Spleen (tissue), 11 donors: ENCODE results near the gene LIAS. TPM values are rescaled to one million over a fixed set of nuclear protein-coding genes. Genes with fewer than 3 reads are reported as not detected.
"Not testable (repeated sequence)": the region's sequence is repeated elsewhere in the genome, so short reads cannot be mapped to it uniquely, and the experiment has no call there.

Experiments
- DNase-seq: peaks from one replicate; pipeline ENCODE4 v3.0.0-alpha.2; 2020
- H3K27ac ChIP-seq, 8 donors: fragments of 200-600 bp; sonication (generic) in 7 of 8; 1 replicate in 4 of 8; 2 replicates in 4 of 8; pipeline versions ENCODE4 v1.5.0 to v1.8.0; 2016 to 2021; ENCODE audit warnings: inconsistent platforms in 4 of 8, mild to moderate bottlenecking in 4 of 8, moderate library complexity in 1 of 8
- H3K27me3 ChIP-seq, 7 donors: fragments of 200-600 bp; sonication (generic) in 6 of 7; replicated peaks in 1 of 7; 1 replicate in 4 of 7; 2 replicates in 3 of 7; pipeline versions ENCODE4 v1.5.0 to v1.8.0; 2016 to 2021; ENCODE audit warnings: inconsistent platforms in 3 of 7, mild to moderate bottlenecking in 1 of 7
- H3K36me3 ChIP-seq, 6 donors: fragments of 200-600 bp; sonication (generic) in 5 of 6; 1 replicate in 4 of 6; 2 replicates in 2 of 6; pipeline versions ENCODE4 v1.5.0 to v1.8.0; 2016 to 2021; ENCODE audit warnings: inconsistent platforms in 2 of 6
- H3K4me1 ChIP-seq, 6 donors: fragments of 200-600 bp; sonication (generic) in 5 of 6; 1 replicate in 3 of 6; 2 replicates in 3 of 6; pipeline versions ENCODE4 v1.5.0 to v1.8.0; 2016 to 2021; ENCODE audit warnings: inconsistent platforms in 3 of 6
- H3K4me3 ChIP-seq, 8 donors: fragments of 200-600 bp; sonication (generic) in 7 of 8; 1 replicate in 4 of 8; 2 replicates in 4 of 8; pipeline versions ENCODE4 v1.5.0 to v1.8.0; 2016 to 2021; ENCODE audit warnings: inconsistent platforms in 4 of 8, mild to moderate bottlenecking in 4 of 8, moderate library complexity in 2 of 8
- H3K9me3 ChIP-seq, 8 donors: fragments of 200-600 bp; sonication (generic) in 7 of 8; 1 replicate in 4 of 8; 2 replicates in 4 of 8; pipeline versions ENCODE4 v1.5.0 to v1.8.0; 2016 to 2021; ENCODE audit warnings: inconsistent platforms in 4 of 8
- CTCF ChIP-seq, 11 experiments: fragments of 200-600 bp in 7 of 11; fragments of 450-650 bp in 4 of 11; sonication (generic) in 4 of 11; IDR thresholded peaks in 8 of 11; conservative IDR thresholded peaks in 3 of 11; 1 replicate in 7 of 11; 2 replicates in 4 of 11; pipeline versions ENCODE4 v1.4.0 to v1.8.0; 2016 to 2021; ENCODE audit warnings: antibody characterized with exemption in 11 of 11, inconsistent platforms in 4 of 11, mild to moderate bottlenecking in 1 of 11
- POLR2A ChIP-seq, 3 donors: fragments of 450-650 bp; IDR thresholded peaks; one replicate each; pipeline ENCODE4 v1.5.1; 2017; ENCODE audit warnings: antibody characterized with exemption in 3 of 3, mild to moderate bottlenecking in 1 of 3
- POLR2AphosphoS5 ChIP-seq, 3 donors: sonication (generic); formaldehyde crosslinking; IDR thresholded peaks; one replicate each; pipeline ENCODE4 v1.5.1; 2017; ENCODE audit warnings: antibody characterized with exemption in 3 of 3
- WGBS, 5 donors: extraction: QIAGEN DNeasy Blood & Tissue Kit in 3 of 5; methylation state at CpG; one replicate each; pipeline versions ENCODE4 v1.1.5 to v1.1.7; 2013 to 2018; 5-methylcytosine and 5-hydroxymethylcytosine counted together
- intact Hi-C: fragments of 100-400 bp; cut with DNase I; formaldehyde crosslinking; loops from one replicate; pipeline ENCODE4 v1.15.0; 2023; ENCODE audit warnings: low total_unique reads
- polyA plus RNA-seq, 3 donors: library from polyadenylated mRNA; stranded (reverse); fragments of 200-250 nt; gene quantifications; one replicate each; pipeline ENCODE4 v1.2.1, GENCODE V29; 2013
- total RNA-seq, 7 donors: library from RNA; depleted of rRNA in 3 of 7; stranded (reverse); fragments of >200 nt in 3 of 7; fragmentation: NEBNext Ultra II Directional in 4 of 7; extraction: Animal tissue kit (Norgen Biotek cat#: 25700) in 4 of 7; gene quantifications; one replicate each; pipeline versions ENCODE4 v1.1.0 to v1.2.1, GENCODE V29; 2016 to 2021
- donor health status: healthy with polysubstance abuse.
- donor health status: DM: no; HTN: no; CAD: no; lungs with moderate emphysema.
- donor health status: DM: no; HTN: no; CAD: no.
- donor health status: Bipolar disorder and iron deficiency.
- donor health status: healthy.
- donor health status: DM: no; HTN: no; CAD: no.
- donor health status: DM: yes; HTN: yes; CAD: no.

The LIAS gene
- total and polyA plus RNA-seq, 10 donors, result 8.0 to 21.7 (median 16.1) TPM

DNA sequence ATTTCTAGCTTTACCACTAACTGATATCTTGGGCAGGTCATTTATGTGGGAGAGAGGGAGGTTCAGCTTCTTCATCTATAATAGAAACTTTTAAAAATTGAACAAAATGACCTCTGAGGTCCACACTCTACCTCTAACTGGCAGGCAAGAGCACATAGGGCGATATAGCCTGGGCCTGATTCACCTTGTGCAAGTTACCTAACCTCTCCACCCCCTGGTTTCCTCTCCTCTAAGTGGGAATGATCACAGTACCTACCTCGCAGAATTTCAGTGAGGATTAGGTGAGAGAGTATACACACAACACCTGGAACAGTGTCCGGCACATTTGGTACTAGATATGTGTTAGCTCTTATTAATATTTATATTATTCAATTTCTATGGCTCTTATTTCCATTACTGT lies 36.6 kb upstream of the LIAS start:
- H3K27me3 ChIP-seq, result no peaks in the 10 kb centered on the region
- H3K4me3 ChIP-seq, result no peak overlapping the region
- no peaks in the 10 kb centered on the region for H3K36me3 ChIP-seq
- no peak for DNase-seq
- no peaks in the 10 kb centered on the region for H3K9me3 ChIP-seq
- intact Hi-C loops, result no loop called here
- no peak for TF ChIP-seq POLR2A (IDR thresholded peaks at IDR 0.05)
- TF ChIP-seq POLR2AphosphoS5 (IDR thresholded peaks at IDR 0.05), result no peak
- TF ChIP-seq CTCF (IDR thresholded peaks at IDR 0.05 in 8 of 11, conservative IDR thresholded peaks at IDR 0.05 in 3 of 11), result no peak
- no peak overlapping the region for H3K27ac ChIP-seq
- H3K4me1 ChIP-seq, result no peaks in the 10 kb centered on the region
- WGBS, 5 donors, result 92 to 95% (median 92%) methylated on average over 3 of the region's 3 CpGs

DNA sequence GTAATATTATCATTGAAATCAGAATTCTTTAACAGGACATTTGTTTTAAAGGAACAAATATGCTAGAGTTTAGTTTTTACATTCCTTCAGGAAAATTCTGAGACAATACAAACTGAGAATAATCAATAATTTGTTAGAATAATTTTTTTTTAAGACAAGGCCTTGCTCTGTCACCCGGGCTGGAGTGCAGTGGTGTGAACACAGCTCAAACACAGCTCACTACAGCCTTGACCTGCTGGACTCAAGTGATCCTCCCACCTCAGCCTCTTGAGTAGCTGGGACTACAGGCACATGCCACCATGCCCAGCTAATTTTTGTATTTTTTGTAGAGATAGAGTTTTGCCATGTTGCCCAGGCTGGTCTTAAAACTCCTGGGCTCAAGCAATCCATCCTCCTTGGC lies 33.6 kb upstream of the LIAS start:
- intact Hi-C loops, DNase-seq, H3K27ac ChIP-seq, H3K36me3 ChIP-seq, H3K27me3 ChIP-seq, H3K9me3 ChIP-seq, H3K4me1 ChIP-seq, H3K4me3 ChIP-seq: not testable (repeated sequence)
- 85 to 96% (median 88%) methylated on average over 1 of the region's 1 CpG for WGBS, 5 donors

DNA sequence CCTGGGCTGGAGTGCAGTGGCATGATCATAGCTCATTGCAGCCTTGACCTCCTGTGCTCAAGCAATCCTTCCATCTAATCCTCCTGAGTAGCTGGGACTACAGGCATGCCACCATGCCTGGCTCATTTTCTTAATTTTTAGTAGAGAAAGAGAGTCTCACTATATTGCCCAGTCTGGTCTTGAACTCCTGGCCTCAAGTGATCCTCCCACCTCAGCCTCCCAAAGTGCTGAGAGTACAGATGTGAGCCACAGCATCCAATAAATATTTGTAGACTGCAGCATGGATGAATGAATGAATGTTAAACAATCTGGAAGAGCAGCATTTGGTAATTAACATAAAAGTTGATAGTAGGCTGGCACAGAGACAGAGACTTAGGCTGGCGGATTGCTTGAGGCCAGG lies 32.1 kb upstream of the LIAS start:
- H3K27ac ChIP-seq, result no peak overlapping the region
- no peak for DNase-seq
- intact Hi-C loops, result no loop called here
- 86 to 100% (median 95%) methylated on average over 1 of the region's 1 CpG for WGBS, 5 donors
- no peak overlapping the region for H3K4me3 ChIP-seq
- no peaks in the 10 kb centered on the region for H3K4me1 ChIP-seq
- no peaks in the 10 kb centered on the region for H3K9me3 ChIP-seq
- H3K27me3 ChIP-seq, result no peaks in the 10 kb centered on the region
- TF ChIP-seq CTCF (IDR thresholded peaks at IDR 0.05 in 8 of 11, conservative IDR thresholded peaks at IDR 0.05 in 3 of 11) (no peak), POLR2A (IDR thresholded peaks at IDR 0.05) (no peak), POLR2AphosphoS5 (IDR thresholded peaks at IDR 0.05) (no peak)
- H3K36me3 ChIP-seq, result no peaks in the 10 kb centered on the region

DNA sequence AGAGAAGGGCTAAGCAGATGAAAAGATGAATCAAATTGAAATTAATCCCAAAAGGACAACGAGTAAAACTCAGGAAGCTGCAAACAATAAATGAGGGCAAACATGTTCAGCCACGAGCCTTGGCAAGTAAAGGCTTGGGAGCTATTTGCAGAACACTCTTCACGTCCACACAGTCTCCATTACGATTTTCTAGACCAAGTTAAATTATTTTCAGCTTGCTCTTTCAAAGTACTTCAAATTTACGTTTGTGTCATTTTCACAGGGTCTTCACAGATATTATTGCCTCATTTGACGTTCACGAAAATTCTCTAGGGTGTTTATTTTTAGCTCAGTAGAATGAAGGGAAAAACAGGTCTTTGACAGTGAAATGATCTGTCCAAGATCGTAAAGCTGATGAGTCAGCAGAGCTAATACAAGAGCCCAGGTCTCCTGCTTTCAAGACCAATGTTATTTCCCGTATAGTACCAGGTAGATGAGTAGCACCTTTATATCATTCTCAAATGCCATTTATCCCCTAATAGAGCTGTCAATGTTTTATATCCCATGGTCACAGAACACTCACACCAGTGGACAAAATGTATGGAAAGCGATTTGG lies 31.2 kb upstream of the LIAS start:
- no peaks in the 10 kb centered on the region for H3K36me3 ChIP-seq
- intact Hi-C loops, result no loop called here
- no peaks in the 10 kb centered on the region for H3K27me3 ChIP-seq
- no peak overlapping the region for H3K4me3 ChIP-seq
- H3K9me3 ChIP-seq, result no peaks in the 10 kb centered on the region
- DNase-seq, result no peak
- no peak overlapping the region for H3K27ac ChIP-seq
- TF ChIP-seq POLR2AphosphoS5 (IDR thresholded peaks at IDR 0.05) (no peak), CTCF (IDR thresholded peaks at IDR 0.05 in 8 of 11, conservative IDR thresholded peaks at IDR 0.05 in 3 of 11) (no peak), POLR2A (IDR thresholded peaks at IDR 0.05) (no peak)
- H3K4me1 ChIP-seq, result no peaks in the 10 kb centered on the region
- 78 to 83% (median 79%) methylated on average over 10 of the region's 10 CpGs for WGBS, 5 donors
